GM19238 (cell line): ENCODE measurements around the gene CBLL1.
A peak's percentile ranks its signal among the peaks of the same experiment; 100 is the strongest.

Experiments
- DNase-seq: peaks from one replicate; pipeline ENCODE4 v3.0.0; 2011; ENCODE audit warnings: low spot score; ENCODE audit not compliant: insufficient read length

CBLL1 gene, protein sequence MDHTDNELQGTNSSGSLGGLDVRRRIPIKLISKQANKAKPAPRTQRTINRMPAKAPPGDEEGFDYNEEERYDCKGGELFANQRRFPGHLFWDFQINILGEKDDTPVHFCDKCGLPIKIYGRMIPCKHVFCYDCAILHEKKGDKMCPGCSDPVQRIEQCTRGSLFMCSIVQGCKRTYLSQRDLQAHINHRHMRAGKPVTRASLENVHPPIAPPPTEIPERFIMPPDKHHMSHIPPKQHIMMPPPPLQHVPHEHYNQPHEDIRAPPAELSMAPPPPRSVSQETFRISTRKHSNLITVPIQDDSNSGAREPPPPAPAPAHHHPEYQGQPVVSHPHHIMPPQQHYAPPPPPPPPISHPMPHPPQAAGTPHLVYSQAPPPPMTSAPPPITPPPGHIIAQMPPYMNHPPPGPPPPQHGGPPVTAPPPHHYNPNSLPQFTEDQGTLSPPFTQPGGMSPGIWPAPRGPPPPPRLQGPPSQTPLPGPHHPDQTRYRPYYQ

DNA sequence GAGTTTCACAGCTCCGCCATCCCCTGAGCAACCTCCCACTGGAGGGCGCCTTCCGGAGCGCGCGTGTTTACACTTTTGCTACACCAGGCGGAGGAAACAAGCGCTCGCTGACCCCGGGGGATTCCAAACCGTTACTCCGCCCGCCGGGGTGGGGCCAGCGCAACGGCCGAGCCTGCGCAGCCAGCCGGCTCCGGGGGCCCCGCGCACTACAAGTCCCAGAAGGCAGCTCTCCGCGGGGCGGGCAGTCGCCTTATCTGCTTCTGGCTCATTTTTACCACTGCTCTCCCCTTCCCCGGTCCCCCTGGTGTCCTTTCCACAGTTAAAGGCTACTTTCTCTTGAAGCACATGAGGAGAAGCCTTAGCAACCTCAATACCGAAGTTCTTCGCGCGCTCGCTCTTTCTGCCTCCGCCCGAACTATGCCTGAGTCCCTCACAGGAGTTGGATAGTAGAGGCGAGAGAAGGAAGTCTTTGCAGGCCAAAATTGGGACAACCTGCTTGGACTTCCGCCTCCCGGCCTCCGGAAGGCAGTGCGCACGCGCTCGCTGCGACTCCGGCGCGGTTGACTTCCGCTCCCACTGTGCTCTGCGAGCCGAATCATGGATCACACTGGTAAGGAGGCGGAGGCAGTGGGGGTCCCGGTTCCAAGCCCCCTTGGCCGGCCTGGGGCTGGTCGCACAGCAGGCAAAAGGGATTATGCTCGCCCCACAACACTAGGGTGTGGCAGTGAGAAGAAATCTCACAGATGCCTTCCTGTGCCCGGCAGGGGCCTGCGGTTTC is at the start of gene CBLL1:
Gene CBLL1 (plus strand): TSS at position 576 of the 778 bp plus-strand sequence. CDS start 22 bp downstream, at position 598.
- peak; percentile 72 for DNase-seq

DNA sequence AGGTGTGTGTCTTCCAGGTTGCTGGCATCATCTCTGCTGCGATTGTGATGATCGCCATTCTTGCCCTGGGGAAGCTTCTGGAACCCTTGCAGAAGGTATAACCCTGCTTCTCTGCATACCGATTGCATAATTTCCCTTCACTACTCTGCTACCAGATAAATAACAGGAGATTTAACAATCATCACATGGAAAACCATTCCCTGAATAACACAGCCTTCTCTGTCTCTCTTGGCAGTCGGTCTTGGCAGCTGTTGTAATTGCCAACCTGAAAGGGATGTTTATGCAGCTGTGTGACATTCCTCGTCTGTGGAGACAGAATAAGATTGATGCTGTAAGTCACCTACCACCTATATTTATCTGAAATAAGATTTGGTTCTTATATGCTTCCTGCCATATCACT is 49.6 kb upstream of the CBLL1 start:
- no peak for DNase-seq

DNA sequence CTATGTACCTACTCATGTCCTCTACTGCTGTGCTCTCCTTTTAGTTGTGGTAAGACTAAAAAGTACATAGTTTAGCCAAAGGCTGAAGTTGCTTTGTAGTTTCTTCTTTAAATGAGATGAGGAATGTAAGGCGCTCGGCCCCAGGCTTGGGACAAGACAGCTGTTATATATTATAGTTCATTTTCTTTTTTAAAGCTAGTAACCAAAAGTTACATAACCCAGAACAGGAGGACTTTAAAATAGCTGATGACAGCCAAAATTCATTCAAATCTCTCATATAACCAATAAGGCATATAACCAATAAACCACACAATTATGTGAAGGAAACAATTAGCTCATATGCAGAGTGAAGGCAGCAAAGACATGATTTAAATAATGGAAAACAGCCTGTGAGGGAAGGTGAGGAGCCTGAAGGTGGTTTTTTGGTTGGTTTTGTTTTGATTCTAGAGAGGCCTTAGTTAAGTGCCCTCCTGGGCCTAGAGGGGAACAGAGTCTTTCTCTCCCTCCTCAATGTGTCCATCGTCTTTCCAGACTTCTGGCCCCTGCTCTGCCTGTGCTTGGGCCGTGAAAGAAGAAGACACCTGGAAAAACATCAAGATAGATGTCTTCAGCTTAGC is 47.5 kb upstream of the CBLL1 start:
- DNase-seq = no peak

DNA sequence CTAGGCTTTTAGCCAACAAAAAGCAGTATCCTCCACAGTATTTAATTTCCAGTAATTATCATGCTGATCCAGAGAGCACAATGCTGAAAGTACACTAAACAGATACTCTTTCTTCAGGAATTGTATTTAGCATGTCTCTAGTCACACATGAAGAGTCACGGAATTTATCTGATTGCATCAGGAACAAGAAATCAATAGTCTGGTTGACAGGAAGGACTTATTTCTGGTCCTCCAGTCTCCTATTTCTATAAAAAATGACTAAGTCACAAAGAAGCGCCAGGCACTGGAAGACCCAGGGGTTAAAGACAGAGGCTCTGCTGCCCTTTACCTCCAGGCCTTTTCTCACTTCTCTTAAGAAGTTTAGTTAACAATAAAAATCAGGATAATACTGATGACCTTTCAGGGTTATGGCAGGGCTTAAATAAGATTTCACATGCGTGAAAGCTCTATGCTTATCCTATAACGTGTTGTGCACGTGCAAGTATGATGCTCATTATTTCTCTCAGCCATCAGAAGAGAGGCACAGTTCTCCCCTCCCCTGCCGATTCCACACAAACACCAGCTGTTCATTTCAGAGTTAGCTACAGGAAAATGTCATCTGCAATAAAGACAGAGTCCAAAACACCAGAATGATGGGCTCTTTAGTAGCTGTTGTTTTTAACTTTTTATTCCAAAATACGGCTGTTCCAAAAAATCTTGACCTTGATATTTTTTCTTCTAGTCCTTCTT is 46.5 kb upstream of the CBLL1 start:
- DNase-seq = no peak

DNA sequence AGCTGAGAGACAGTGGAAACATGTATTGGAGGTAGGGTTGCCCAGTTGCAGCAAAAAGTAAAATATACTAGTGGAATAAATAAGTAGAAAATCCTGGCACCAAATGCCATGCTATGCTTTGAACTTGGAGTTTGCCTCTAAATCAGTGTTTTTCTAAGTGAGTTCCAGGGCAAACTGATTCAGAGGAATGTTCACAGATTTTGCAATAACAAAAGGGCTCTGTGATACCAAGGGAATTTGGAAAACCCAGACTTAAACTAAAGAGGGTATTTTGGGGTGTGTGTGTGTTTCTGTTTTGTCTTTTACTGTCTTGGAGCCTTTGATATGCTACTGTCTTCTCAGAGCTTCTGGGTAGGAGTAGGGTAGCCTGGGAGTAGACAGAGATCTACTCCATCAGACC is 43.4 kb upstream of the CBLL1 start:
- DNase-seq = no peak

DNA sequence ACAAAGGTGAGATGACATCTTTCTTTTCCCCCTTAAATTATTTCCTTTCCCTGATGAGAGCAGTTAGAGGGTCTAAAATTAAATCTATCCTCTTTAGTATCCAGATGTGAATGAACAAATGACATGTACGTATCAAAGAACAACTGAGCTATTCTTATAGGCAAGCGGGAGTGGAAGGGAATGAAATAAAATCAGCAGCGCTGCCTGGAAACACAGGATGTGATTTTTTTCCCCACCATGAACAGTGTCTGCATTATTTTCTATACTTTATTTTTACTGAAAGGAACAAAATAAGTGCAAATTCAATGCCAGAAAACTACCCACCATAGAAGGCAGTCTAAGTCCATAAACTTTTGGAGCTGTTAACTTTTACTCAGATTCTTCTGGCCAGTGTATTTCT is 42.8 kb upstream of the CBLL1 start:
- no peak for DNase-seq

DNA sequence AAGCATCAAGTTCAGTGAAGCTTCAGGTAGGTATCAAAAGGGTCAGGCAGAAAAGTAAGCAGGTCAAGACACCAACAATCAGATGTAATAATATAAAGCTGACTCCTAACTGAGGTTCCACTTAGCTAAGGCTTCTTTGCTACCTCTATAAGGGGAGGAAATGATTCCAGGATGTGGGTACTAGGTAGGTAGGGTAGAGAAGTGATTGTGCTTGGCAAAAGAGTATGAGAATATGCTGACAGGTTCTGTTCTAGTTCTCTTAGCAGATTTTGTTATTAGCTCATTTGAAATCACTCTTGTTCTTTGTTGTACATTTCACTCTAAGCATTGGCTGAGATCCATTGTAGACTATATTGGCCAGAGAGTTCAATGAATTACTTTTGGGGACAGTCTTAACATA is 40.7 kb upstream of the CBLL1 start:
- no peak for DNase-seq

DNA sequence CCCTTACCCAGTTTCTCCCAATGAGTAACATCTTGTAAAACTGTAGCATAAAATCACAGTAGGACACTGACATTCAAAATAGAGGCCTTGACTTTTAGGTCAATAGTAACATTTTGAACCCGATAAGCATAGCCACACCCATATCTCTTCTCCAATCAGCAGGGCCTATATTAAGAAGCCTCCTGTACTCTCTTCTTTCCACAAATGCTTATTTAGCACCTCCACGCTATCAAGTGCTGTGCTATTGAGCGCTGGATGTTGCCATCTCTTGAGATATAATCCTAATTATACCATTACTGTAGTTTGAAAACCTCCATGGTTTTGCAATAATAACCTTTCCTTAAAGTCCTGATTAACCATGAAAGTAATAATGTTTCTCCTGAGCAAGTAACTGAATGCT is 40.1 kb upstream of the CBLL1 start:
- DNase-seq = no peak

DNA sequence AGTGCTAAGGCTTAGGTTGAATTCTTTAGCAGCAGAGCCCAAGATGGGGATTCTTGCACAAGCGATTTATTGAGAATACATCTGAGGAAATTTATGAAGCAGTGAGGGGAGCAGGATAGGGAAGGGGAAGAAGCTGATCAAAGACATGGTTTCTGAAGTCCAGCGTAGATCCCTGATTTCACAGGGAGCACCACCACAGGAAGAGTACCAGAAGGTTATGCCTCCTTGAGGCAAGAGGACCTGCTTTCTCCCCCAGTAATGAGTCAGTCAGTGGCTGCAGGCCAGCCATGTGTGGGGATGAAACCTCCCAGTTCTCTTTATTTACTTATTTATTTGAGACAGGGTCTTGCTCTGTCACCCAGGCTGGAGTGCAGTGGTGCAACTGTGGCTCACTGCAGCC is 35.0 kb upstream of the CBLL1 start:
- DNase-seq = no peak

DNA sequence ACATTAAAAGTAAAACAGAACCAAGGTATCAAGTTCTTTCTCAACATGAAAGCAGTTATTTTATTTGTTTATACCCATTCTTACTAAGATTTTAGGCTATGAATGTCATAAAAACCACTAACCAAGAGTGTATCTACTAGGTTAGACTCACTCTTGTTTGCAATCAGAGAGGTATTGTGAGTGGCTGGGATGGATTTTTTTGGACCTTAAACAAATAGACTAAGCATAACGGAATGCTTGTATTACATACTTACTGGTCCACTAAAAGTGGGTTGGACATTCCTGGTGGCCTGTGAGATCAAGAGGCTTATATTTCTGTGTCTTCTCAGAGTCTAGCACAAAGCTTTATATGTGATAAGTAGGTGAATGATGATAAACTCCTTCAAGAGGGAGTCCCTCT is 32.6 kb upstream of the CBLL1 start:
- no peak for DNase-seq

DNA sequence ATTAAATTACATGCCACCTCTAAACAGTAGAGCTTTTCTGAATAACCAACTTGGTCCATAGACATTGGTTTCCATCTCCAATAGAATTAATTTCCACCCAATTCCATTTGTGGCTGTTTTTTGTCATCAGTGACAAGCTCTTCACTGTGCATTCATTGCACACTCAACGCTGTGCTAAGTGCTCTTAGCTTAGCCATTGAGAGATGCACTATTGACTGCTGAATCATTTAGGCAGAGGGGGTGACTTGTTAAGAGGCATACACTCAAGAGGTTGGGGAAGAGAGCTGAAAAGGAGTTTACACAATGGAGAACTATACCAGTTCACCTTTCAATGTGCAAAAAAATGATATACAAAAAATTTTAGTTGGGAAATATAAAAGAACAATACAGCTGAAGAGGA is 31.9 kb upstream of the CBLL1 start:
- DNase-seq = no peak

DNA sequence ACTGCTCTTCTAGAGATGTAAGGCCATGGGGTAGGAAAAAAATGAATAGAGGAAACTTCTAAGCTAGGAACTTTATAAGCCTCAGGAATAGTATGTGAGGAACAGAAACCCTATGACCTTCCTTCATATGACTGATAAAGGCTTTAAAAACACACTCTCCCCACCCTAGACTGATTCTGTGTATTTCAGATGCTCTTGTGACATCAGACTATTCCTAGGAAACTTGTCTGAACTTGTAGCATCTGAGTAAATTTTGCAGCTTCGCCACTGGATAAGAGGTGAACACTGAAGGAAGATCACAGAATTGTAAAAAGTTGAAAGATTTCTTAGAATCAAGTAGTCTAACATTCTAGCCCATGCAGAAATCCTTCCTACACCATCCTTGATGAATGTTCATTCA is 31.0 kb upstream of the CBLL1 start:
- no peak for DNase-seq

DNA sequence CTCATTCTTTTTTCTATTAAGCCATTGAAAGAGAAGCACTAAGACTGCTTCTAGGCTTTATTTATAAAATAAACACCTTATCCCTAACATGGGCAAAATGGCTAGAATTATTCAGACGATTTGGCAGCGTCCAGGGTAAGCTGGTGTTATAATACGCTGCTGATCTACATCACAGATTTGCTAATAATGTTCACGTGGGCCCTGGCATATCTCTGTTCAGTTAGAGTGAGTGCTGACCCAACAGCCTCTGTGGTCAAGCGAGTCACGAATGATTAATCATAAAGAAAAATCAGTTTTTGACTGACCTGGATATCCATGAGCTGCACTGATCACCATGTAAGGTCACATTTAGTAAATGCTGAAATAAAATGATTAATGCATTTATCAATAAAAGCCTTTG is 28.4 kb upstream of the CBLL1 start:
- DNase-seq = no peak

DNA sequence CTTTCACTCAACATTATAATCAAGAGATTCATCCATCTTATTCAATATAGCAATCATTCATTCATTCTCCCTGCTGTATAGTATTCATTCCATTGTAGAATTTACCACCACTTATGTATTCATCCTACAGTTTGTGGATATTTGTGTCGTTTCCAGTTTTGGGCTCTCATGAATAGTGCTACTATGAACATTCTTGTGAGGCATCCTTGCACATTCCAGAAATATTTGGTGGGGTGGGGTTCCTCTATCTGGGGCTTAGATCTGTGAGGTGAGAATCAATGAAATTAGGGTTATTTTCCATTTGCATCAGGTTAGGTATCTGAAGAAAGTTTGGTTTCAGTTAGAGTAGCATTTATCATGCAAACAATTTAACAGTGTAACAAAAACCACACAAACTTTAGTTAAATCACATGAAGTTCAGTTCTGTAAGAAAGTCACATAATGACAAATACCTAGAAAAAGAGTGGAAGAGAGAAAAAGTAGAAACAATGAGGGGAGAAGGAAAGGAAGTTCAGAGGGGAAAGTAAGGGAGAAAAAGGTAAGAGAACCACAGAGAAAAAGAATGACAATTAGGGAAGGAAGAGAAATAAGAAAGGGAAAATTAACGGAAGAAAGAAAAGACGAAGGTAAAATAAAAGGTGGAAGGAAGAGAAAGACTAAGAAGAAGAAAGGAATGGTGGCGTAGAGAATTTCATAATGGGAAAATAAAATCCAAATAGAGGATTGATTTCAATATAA is 25.3 kb upstream of the CBLL1 start:
- no peak for DNase-seq

DNA sequence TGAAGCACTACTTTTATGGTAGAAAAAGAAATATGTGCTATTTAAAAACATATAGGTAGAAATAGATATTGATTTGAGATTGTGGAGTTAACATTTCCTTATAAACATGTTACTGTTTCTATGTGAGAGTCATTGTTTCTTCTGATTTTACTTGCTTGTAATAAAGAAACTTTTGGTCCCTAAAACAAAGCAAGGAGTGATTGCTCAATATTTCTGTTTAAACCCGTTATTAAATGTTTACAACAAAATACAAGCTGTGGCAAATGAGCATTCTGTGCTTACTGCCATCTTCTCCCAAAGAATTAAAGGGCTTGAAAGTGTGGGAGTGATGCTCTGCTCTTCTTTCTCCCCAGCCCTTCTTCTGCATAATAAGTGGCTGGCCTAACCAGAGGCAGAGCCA is 22.7 kb upstream of the CBLL1 start:
- no peak for DNase-seq

DNA sequence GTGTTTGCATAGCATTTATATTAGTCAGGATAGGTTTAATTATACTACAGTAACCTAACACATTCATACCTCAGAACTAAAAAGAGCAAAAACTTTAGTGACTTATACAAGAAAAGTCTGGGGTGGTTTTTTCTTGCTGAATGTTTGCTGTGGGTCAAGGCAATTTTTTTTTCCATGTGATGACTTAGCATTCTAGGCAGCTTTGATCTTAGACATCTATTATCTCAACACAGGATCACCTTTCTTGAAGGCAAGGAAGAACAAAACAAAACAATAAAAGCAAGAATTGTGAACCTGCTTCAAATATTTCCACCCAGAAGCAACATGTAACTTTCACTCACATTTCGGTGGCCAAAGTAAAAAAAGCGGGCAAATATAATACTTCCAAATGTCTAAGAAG is 20.7 kb upstream of the CBLL1 start:
- no peak for DNase-seq

DNA sequence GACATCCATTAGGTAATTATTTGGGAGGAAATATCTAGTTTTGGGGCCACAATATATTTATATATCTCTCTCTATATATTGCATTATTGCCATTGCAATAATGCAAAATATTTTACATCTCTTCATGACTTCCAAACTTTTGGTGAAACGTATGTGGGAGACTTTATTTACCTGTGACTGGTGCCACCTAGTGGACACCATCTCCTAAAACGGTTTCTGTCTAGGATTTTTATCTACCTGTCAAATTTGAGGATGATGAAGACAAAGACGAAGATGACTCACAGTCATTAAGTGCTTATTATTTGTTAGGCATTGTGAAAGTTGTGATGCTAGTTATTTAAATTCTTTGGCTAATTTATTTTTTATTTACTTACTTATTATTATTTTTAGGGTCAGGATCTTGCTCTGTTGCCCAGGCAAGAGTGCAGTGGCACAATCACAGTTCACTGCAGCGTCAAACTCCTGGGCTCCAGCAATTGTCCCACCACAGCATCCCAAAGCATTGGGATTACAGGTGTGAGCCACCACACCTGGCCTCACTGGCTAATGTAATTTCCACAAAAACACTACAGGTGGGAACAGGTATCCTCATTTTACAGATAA is 18.7 kb upstream of the CBLL1 start:
- peak; percentile 15 for DNase-seq

DNA sequence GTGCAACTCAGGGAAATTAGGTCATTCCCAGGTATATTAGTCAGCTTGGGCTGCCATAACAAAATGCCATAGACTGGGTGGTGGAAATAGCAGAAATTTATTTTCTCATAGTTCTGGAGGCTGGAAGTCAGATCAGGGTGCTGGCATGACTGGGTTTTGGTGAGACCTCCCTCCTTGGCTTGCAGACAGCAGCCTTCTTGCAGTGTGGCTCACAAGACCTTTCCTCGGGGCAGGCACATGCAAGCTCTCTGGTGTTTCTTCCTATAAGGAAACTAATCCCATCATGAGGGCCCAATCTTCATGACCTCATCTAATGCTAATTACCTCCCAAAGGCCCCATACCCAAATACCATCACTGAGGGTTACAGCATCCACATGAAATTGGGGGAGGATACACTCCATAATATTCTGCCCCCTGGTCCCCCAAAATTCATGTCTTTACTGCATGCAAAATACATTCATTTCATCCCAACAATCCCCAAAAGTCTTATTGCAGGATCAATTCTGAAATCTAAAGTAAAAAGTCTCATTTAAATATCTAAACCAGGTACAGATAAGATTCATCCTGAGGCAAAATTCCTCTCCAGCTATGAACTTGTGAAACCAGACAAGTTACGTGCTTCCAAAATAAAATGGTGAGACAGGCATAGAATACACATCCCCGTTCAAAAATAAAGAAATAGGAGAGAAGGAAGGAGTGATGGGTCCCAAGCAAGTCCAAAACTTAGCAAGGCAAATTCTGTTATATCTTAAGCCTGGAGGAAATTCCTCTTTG is 17.4 kb upstream of the CBLL1 start:
- DNase-seq = no peak

DNA sequence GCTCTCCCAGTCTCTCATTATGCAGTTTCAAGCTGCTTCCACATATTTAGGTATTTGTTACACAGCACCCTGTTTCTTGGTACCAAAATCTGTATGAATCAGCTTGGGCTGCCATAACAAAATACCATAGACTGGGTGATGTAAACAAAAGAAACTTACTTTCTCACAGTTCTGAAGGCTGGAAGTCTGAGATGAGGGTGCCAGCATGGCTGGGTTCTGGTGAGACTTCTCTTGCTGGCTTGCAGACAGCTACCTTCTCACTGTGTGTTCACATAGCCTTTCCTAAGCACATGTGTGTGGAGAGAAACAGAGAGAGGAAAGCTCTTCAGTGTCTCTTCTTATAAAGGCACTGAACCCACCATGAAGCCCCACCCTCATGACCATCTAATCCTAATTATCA is 15.7 kb upstream of the CBLL1 start:
- no peak for DNase-seq
